NCI-H128 (cell line): ENCODE measurements around the gene ANKS1B.
"Not testable (repeated sequence)": the region's sequence is repeated elsewhere in the genome, so short reads cannot be mapped to it uniquely, and the experiment has no call there.

Experiments used
- DNase-seq: peaks from one replicate; lab custom pipeline; 2025; ENCODE audit not compliant: unreplicated experiment; lab: John Stamatoyannopoulos, UW

The ANKS1B gene

DNA sequence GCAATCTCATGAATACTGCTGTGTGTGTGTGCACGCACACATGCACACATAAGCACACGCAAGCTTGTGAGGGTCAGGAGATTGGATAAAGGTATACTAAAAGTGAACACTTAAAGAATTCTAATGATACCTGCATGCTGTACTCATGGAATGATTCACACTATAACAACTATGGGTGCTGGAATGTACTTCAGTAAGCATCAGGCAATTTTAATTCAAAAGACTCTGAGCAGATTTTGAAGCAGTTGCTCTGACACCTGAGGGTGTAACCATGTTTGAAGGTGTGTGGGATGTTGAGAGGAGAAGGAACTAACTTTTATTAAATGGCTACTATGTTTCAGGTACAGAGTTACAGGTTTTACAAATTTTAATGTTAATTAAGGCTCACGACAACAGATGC is 275.6 kb downstream of the ANKS1B start:
- no peak for DNase-seq

DNA sequence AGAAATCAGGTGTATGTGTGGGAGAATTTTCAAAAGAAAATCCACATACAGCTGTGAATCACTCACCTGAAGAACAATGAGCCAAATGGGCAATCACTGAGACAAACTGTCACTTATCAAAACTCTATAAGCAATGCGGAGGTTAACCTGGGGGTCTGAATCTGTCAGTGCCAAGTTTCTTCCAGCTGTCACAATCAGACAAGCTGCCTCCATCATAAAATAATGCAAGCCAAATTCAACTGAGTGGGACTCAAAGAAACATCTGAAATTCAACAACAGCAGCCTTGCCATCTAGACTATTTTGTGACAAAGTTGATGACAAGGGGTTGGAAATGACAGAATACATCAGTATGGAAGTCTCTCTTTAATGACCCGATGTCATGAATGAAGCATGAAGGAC is 276.9 kb downstream of the ANKS1B start:
- no peak for DNase-seq

DNA sequence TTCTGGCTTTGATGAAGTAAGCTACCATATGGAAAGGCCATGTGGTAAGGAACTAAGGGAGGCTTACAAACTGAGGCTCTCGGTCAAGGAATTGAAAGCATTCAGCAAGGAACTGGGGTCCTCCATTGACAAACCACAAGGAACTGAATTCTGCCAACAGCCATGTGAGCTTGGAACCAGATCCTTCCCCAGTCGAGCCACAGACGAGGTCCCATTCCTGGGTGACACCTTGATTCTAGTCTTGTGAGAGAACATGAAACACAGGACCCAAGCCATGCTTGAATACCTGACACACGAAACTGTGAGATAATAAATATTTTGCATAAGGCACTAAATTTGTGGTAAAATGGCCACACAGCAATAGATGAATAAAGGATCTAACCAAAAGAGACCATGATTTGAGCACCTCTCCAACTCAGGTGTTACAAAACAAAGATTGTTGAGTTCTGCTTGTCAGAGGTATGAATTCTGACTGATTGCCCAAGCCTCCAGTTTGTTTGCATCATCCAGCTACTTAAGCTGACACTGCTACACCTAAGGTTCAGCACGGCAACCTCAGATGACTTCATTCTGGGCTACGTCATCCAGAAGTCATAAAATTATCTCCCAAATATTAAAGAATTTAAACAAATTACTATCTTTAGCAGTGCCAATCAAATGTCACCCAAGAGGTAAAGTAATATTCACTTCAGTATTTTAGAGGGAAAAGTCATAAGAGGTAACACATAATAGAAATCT is 277.8 kb downstream of the ANKS1B start:
- no peak for DNase-seq

DNA sequence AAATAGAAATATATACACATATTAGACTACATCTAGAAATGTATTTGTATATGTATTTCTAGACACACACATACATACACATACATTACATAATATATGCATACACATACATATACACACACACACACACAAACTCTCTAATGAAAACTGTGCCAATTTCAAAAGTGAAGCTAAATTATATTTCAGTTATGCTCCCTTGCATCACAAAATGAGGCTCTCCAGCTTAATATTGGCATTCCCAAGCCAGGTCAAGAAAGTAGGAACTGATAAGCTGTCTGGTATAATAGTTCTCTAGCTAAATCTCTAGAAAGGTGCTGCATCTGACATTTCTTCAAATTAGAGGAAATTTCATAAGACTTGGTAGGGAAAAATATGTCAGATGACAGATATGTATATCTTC is 280.3 kb downstream of the ANKS1B start:
- no peak for DNase-seq

DNA sequence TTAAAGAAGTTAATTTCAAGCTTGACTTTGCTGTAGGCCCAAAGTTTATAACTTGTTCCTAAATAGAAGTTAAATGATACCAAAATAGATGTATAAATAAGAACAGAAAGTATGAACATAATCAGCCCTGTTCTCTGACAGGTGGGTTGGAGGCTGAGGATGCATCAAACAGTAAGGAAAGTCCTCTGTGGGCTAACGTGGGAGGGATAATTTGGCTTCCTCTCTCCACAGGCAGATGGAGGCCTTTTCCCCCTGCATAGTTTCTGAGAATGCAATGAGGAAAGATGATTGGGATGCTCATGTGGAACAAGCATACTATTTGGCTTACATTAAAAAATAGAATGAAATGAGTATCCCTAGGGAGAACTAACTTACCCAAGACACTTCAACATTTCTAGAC is 280.7 kb downstream of the ANKS1B start:
- no peak for DNase-seq

DNA sequence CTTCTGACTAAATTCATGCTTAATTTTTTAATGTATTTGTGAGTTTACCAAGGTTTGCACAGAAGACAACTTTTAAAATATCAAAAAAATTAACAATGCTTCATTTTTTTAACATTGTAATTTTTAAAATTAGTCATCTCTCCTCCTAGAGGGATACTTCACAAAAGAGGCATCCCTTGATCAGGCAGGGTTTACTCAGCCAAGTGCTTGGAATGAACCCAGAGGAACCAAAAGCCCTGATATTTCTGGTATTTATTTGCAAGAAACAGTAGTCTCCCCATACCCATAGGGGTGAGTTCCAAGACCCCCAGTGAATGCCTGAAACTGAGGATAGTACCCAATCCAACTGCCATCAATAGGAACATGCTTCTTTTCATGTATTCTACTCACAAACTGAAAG is 284.7 kb downstream of the ANKS1B start:
- DNase-seq, result no peak

DNA sequence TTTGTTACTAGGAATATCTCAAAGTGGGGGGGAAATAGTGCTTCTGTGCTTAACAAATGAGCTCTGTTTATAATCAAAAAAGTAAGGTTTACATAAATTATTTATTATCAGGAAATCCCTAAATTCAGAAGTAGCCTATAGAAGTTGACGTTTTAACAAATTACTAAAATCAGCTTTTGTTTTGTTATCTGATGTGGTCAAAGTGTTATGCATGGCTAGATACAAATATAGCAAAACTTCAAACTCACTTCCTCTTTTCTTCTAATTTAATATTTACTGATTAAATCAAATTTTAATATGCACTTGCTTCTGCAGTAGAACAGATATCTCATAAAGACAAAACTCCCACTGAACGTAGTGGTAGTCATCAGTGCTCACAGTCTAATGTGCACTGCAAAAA is 289.7 kb downstream of the ANKS1B start:
- DNase-seq, result no peak

DNA sequence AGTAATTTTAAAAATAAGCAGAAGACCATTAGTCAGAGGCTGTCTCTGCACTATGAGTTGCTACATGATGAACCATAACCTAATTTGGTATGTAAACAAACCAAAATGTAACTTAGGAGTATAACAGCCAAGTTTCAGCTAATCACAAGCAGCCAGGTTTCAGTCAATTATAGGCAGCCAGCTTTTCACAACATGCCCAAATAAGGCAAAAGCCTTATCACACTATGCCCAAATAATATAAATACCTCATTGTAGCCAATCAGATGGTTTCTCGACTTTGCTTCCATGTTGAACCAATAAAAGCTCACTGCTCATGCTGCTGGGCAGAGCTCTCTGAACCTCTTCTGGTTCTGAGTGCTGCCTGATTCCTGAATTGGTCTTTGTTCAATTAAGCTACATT is 298.6 kb downstream of the ANKS1B start:
- no peak for DNase-seq

DNA sequence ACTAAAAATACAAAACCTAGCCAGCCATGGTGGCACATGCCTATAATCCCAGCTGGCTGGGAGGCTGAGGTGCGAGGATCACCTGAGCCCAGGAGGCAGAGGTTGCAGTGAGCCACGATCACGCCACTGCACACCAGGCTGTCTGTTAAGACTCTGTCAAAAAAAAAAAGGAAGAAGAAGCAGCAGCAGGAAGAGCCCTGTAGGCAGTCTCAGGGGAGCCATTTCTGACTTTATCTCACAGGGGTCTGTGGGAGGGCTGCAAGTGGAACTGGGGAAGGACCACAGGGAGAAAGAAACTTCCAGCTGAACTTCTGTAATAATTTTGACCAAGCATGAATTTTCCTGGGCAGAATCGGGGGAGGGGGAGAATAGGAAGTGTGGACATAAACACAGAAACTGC is 304.5 kb downstream of the ANKS1B start:
- DNase-seq, result no peak

DNA sequence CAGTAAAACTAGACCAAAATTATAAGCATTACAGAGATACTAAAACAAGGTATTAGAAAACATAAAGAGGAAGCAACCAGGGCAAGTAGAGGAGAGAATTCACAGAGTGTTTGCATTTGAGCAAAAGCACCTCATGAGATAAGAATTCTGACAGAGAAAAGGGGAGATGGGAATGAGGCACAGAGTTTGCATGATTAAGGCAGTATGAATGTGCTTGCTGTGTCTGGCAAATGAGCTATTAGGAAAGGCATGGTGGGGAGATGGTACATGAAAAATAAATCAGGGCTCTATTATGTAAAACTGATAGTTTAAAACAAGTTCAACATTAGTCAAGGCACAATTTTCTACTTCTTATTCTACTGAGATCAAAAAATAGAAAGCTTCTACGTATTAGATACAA is 314.1 kb downstream of the ANKS1B start:
- no peak for DNase-seq

DNA sequence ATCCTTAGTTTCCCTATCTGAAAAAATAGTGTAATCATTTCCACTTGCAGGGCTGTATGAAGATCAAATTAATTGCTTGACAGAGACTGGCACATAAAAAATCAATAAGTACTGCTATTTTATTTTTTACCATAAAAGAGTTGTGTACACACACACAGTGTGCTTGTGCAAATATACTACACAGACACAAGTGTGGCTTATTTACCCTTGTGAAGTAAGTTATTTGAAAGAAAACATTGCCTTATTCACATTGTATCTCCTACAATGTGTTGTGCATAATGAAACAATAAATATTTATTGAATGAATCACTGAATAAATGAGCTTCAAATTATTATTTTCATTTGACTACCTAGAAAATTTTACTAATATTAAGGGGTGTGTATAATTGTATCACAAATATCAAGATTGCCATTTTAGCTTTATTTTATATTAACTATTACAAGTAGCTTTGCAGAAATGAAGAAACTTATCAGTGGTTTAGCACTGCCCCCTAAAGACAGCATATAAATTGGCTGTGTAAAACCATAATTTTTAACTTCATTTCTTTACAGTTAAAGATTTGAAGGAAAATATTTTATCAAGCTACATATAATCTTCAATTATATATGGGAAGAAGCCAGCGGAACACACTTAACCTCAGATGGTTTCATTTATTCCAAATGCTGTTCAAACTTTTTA is 325.9 kb downstream of the ANKS1B start:
- DNase-seq, result no peak

DNA sequence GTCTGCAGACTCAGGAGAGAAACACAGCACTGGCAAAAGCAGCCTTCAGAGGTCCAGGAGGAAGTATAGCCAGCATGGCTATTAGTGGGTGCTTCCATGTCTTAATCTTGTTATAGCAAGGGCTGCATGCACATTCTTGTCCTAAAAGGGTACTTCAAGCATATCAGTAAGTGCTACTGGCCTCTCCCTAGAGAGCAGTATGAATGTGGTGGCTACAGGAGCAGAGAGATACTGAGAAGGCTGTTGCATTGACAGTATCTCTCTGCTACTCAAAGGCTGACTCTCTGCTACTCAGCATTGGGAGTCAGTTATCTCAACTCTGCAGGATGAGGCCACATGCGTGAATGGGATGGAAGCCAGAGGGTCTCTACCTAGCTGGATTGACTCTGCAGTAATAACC is 335.2 kb downstream of the ANKS1B start:
- DNase-seq, result no peak

DNA sequence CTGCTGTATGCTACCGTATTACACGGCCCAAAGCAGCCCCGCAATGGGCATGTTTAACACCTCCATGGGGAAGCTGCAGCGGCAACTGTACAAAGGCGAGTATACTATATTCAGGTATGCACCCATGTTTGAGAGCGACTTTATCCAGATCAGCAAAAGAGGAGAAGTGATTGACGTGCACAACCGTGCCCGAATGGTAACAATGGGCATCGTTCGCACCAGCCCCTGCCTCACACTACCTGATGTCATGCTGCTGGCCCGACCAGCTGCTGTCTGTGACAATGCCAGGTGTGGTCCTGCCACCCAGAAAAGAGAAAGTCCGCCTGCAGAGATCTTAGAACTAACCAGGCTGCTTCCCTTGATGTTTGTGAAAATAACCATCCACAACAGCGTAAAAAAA is 336.6 kb downstream of the ANKS1B start:
- DNase-seq, result no peak

DNA sequence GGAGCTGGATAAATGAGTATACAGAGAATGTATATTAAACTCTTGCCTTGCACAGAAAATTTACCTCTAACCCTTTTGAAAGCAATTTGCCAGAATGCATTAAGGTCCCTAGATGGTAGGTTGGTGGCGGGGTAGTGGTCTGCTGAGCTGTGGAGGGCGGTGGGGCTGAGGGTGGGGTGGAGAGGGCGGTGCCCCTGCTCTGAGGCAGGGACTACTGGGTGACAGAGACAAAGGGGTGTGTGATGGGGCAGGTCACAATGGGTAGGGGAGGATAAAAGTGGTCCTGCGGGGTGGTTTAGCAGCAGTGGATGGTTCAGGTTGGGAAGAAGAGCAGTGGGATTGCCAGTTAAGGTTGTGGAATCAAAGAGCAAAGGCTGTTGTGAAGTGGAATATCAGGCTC is 337.3 kb downstream of the ANKS1B start, which contains the start of gene GARIN6:
TSS of gene GARIN6 (plus strand) at position 301 of the 400 bp plus-strand sequence. CDS start 422 bp downstream, outside the sequence.
- no peak for DNase-seq

DNA sequence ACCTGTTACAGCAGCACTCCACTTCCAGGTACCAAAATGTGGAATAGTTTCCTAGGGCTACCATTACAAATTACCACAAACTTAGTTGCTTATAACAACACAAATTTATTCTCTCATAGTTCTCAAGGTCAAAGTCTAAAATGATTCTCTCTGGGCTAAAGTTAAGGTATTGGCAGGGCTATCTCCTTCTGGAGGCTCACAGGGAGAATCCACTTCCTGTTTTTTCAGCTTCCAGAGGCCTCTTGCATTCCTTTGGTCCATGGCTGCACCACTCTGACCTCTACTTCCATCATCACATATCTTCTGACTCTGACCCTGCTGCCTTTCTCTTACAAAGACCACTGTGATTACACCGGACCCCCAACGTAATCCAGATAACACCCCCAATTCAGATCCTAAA is 340.1 kb downstream of the ANKS1B start:
- no peak for DNase-seq

DNA sequence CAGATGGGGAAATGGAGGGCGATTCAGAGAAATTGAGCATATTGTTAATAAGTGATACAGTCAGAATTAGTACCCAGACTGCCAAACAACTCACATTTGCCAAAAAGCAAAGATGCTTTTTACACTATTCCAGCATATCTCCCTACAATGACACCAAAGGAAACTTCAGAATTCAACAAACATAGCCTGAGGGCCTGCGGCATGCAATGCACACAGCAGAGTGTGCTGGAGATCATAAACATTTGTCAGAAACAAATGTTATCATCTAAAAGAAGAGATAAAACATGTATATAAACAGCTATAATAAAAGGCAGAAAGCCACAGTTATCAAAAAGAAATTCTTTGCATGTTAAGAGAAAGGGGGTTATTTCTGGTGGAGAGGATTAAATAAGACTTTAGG is 357.3 kb downstream of the ANKS1B start:
- DNase-seq, result no peak

DNA sequence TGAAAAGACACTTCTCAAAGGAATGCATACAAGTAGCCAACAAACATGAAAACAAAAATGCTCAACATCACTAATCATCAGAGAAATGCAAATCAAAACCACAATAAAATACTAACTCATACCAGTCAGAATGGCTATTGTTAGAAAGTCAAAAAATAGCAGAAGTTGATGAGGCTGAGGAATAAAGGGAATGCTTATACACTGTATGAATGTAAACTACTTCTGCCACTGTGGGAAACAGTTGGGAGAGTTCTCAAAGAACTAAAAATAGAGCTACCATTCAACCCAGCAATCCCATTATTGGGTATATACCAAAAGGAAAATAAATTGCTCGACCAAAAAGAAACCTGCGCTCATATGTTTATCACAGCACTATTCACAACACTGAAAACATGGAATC is 360.1 kb downstream of the ANKS1B start:
- not testable (repeated sequence) for DNase-seq

DNA sequence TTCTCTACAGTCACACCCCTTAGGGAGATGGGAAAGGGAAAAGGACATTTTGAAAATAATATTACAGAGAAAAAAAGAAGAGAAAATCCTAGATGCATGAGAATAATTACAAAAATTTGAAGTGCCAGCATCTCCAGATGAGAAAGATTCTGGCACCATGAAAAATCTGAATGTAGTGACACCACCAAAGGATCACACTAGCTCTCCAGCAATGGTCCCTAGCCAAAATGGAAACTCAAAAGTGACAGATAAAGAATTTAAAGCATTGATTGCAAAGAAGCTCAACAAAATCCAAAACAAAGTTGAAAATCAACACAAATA is 364.6 kb downstream of the ANKS1B start:
- DNase-seq, result no peak

DNA sequence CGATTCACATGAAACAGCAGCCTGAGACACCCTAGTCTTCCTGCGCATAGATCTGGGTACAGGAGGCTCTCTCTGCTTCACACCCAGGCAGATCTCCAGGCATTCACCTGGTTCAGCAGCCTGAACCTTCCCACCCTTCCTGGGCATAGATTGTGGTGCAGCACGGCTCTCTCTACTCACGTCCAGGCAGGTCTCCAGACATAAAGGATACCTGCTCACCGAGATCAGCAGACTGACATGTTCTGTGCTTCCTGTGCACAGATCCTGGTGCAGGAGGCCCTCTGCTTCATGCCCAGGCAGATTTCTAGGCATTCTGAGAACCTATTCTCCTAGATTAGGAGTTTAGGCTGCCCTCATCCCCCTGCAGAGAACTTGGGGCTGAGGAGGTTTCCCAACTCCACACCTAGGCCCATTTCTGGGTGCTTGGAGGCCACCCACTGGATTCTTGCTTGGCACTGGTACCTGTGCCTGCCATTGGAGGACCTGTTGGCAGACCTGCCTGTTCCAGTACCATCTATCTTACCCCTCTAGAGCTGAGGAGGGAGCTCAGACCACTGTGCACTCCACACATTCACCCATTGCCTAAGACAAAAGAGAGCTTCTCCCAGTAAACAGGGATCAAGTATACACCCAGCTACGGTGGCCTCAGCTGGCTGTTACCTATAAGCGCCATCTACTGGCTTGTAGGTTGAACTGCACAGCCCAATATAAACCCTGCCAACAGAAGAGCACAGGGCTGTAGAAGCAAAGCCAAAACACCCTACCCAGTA is 365.2 kb downstream of the ANKS1B start:
- DNase-seq, result no peak

DNA sequence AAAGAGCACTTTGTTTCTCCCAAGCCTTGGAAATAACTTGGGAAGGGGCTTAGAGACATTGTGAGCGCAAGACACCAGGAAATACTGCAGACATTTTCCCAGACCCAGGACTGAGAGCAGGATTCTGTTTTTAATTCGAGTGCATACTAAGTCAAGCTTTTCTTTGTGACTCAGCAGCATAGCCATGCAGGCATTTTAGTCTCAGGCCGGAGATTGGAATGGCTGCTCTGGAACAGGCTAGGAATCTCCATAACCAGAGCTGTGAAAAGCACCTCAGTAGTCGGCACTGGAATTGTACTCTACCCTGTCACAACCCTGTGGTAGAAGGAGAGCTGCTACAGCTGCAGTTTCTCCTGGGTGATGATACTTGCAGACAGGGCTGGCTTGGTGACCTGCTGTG is 366.1 kb downstream of the ANKS1B start:
- no peak for DNase-seq

DNA sequence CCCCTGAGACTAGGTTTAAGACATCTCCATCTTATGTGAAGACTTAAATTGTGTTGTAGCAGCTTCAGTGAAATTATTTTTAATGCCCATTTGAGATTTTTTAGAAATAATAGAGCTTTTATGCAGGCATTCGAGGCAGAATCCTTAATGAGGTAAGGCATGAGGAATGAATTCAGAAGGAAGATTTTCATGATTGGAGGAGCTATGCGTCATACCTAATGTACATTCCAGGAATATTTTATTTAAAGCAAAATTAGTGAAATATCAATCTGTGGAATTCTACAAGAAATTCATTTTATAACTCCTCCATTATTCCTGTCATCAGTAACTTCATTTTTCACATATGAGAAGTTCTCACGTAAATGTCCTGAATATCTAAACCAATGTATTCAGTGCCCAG is 373.1 kb downstream of the ANKS1B start:
- DNase-seq, result no peak

DNA sequence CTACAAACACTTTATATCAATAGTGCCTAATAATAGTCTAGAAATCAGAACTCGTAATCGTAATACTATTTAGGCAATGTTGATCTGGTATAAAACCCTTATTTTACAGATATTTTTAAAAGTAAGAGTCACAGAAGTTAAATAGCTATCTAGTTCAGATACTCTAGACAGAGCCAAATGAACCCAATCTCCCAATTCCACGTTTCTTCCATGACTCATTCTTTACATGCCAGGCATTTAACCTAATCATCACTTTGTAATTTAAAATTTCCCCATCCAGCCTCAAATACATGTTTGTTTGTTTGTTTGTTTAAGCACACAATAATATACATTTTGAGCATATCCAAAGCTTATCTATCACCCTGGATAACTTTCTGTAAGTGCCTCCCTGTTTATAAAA is 373.6 kb downstream of the ANKS1B start:
- DNase-seq, result no peak
